IPS-NIHi7 (cell line): ENCODE data around the gene HOXB1.

ENCODE experiments used
- DNase-seq: peaks from one replicate; pipeline ENCODE4 v3.0.0; 2012; ENCODE audit warnings: mixed read lengths; ENCODE audit errors: extremely low spot score

The HOXB1 gene

DNA sequence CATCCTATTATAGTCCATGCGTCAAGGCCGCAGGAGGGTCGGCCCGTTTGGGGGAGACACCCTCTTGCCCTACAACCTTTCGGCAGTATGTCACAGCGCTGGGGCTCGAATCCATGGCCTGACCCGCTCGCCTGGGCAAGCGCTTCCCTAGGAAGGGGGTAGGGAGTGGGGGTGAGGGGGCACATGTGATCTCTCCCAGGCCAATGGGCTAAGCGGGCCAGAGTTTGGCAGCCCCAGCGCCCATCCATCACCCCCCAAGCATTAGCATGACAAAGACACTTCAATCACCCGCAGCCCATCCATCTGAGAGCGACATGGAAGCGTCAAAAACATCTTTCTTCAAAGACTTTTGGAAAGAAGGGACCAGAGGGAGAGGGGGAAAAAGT, at the start of gene HOXB1:
Gene HOXB1, minus strand, starts transcription at position 125 of the 386 bp plus-strand sequence. Its CDS starts 107 bp downstream, at position 18.
- peak; percentile 69 for DNase-seq

GRCh38 chr17:48579760-48580554, 49.1 kb upstream of the HOXB1 start:
- no peak for DNase-seq

- no peak for DNase-seq
These were observed 48.6 kb upstream of the HOXB1 start for GRCh38 chr17:48579471-48579759.

GRCh38 chr17:48578616-48579470, 48.0 kb upstream of the HOXB1 start:
- DNase-seq, result no peak

DNA sequence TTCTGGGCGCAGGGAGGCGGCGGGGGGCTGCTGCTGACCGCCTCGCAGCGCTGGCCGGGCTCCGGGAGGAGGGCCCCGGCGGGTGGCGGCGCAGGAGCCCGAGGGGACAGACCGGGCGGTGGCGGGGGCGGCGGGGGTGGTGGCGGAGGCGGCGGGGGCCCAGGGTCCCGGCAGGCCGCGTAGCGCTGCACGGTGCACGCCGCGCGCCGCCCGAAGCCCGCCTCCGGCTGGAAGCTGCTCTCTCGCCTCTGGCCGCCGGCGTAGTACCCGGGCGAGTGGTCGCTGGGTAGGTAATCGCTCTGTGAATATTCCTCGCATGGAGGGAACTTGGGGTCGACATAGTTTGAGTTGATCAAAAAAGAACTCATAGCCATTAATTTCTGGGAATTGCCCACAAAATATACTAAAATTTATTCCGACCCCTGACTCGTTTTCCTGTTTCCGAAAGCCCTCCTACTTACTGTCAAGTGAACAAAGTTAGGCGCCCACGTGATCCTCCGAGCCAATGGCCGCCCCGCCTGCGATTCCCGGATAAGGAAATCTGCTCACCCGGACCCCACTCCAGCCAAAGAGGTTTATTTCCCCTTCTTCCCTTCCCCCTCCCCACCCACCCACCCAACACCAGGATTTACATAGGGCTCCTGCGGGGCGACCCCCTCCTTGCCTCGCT, 47.3 kb upstream of the HOXB1 start, which contains the start of gene HOXB4:
Gene HOXB4, minus strand, starts transcription at position 405 of the 670 bp plus-strand sequence. Its CDS starts 31 bp downstream, at position 374.
- peak; percentile 66 for DNase-seq

DNA sequence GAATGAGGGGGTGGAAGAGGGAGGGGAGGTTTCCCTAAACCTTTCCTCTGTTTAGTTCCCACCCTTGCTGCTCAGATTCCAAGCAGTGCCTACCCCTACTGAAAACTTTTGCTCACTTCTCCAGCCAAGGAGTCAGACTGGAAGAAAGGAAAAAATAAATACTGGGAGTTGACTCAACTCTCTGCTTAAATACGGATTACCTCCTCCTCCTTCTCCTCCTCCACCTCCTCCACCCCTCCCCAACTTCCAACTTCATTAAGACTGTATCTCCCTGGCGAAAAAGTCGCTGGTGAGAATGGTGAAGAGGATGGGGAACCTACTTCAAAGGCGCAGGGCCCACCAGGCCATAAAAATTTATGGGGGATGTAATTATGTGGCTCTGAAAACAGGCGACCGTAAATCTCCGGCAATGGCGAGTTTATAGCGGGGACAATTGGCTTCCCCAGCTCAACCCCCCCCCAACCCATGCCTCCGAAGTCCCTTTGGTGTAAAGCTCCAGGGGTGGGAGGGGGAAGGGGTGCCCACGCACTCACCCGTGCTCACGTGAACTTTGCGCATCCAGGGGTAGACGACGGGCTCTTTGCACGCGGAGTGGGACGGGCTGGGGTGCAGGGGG, 46.6 kb upstream of the HOXB1 start:
- DNase-seq, result no peak

DNA sequence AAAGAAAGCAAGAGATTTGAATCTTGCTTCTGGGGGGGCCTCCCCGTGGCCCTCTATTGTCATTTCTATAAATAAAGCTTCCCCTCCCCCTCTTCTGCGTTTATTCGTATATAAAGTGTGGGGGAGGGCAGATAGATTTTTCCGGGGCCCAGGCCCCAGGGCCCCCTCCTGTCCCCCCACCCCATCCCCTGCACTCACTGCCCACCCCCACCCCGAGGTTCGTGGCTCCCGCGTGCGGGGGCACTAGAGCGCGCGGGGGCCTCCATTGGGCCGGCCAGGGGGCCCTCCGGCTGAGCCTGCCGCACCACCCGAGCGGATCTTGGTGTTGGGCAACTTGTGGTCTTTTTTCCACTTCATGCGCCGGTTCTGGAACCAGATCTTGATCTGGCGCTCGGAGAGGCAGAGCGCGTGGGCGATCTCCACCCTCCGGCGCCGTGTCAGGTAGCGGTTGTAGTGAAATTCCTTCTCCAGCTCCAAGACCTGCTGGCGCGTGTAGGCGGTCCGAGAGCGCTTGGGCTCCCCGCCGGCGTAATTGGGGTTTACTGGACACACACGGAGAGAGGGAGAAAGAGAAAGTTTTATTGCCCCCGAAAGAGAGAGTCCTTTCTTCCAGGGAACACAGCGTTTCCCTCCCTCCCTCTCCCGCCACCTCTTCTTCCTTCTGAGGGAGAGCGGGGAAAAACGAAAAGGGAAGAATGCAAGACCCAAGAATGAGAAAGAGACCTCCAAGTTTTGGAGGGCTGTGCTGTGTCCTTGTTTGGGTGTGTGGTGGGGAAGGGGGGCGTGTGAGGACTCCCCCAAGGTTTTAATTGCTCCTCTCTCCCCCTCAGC, 45.9 kb upstream of the HOXB1 start:
- no peak for DNase-seq

GRCh38 chr17:48575673-48576478, 45.1 kb upstream of the HOXB1 start:
- no peak for DNase-seq

- DNase-seq, result no peak
These were observed 44.3 kb upstream of the HOXB1 start for GRCh38 chr17:48575066-48575582.

- no peak for DNase-seq
These were observed 43.8 kb upstream of the HOXB1 start for GRCh38 chr17:48574505-48575065.

DNA sequence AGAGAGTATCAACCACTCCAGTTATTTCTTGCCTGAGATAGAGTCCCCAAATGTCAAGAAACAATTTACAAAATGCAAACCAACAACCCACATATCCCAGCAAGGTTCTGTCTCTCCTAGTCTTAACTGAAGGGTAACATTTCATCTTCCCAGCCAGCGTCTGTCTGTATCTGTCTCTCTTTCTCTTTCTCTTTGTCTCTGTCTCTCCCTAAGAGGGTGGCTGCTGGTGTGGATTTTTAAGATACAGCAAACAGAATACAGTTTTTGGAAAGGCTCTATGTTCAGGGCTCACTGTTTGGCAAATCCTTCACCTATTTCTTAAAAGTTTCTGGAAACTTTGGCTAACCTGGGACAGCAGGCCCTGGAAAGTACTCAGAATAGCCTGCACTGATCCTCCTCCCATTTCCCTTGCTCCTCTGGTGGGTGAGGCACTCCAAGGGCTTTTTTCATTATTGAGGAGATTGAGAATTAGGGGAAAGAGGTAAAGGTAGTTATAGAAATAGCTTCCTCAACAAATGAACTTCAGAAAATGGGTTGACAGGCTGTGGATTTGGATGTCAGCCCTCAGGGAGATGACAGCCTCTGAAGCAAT, 41.1 kb upstream of the HOXB1 start:
- no peak for DNase-seq

DNA sequence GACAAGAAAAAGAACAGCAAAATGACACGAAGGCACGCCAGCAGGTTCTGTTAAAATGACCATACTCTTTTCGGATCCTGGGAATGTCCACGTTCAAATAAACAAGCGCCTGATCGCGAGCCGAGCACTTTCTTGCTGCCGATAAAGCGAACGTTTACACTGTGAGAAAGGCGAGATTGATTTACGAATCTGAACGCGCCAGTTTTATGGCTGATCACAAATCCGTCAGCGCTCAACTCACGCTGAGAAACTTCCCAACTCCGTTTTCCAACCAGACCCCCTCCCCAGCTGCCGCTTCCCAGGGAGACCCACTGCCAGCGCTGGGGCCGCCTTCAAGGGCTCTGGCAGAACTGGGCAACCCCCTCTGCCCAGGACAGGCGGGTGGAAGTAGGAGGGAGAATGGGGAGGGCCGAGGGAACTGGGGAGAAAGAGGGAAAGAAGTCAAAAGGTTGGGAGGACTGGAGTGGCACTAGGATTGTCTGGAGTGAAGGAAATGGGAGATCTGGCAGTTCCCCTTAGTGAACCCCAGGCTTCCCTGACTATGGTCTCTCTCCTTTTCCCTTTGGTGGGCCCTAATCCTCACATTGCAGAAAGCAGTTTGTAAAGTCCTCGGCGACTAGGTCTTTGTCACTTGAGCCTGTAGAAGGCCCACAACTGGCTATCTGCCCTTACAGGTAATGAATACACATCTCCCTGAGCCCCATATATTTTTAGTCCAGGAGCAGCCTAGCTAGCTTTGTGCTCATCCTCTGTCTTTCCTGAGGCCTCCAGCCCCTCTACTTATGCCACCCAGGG, 40.4 kb upstream of the HOXB1 start:
- no peak for DNase-seq

GRCh38 chr17:48570325-48571023, 39.7 kb upstream of the HOXB1 start:
- DNase-seq, result no peak

GRCh38 chr17:48569674-48570324, 39.0 kb upstream of the HOXB1 start:
- DNase-seq, result no peak

DNA sequence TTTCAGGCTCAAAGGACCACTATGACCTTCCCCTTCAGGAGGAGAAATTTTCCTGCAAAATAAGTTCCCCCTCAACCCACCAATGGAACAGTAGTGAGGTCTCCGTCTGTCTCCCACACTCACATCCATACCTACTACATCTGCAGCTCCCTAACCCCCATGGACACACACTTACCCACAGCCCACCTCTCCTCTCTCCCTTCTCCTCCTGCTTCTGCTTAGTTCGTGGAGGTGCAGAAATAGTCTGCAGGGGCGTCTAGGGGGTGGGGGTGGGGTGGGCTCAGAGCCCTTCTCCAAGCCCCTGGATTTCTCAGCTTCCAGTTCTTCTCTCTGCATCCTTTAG, 38.4 kb upstream of the HOXB1 start:
- DNase-seq, result no peak

- DNase-seq, result no peak
These were observed 37.9 kb upstream of the HOXB1 start for GRCh38 chr17:48568499-48569239.
